Calu3 (cell line): ENCODE results near the gene RNF123. TPM values are rescaled to one million over a fixed set of nuclear protein-coding genes. Genes with fewer than 3 reads are reported as not detected.

Source experiments
- BruUV-seq: library from RNA; stranded (reverse); fragments of 400-500 nt; replicated peaks from 2 replicates; lab custom pipeline; 2021; lab: Mats Ljungman, UMichigan
- CTCF ChIA-PET: fragments of 300-600 bp; sonication (Branson Sonifier 250); formaldehyde crosslinking; loops from one replicate; lab custom pipeline; 2022; ENCODE audit warnings: antibody characterized with exemption; lab: Charles Lee
- DNase-seq: peaks from one replicate; pipeline ENCODE4 v3.0.0; 2022
- H3K27ac Mint-ChIP-seq: one replicate; pipeline ENCODE4 v1.8.0; 2022; ENCODE audit warnings: mixed read lengths; ENCODE audit not compliant: unreplicated experiment
- H3K27me3 Mint-ChIP-seq: one replicate; pipeline ENCODE4 v1.8.0; 2022; ENCODE audit warnings: mixed read lengths; ENCODE audit not compliant: unreplicated experiment
- H3K36me3 Mint-ChIP-seq: one replicate; pipeline ENCODE4 v1.8.0; 2022; ENCODE audit warnings: mild to moderate bottlenecking, moderate library complexity, mixed read lengths; ENCODE audit not compliant: insufficient read depth, unreplicated experiment
- H3K4me1 Mint-ChIP-seq: one replicate; pipeline ENCODE4 v1.8.0; 2022; ENCODE audit warnings: mild to moderate bottlenecking, low read depth, mixed read lengths; ENCODE audit not compliant: unreplicated experiment
- H3K4me3 Mint-ChIP-seq: one replicate; pipeline ENCODE4 v1.8.0; 2022; ENCODE audit warnings: mild to moderate bottlenecking, low read depth, moderate library complexity, mixed read lengths; ENCODE audit not compliant: unreplicated experiment
- H3K9me3 Mint-ChIP-seq: one replicate; pipeline ENCODE4 v1.8.0; 2022; ENCODE audit warnings: low read depth, mixed read lengths; ENCODE audit not compliant: unreplicated experiment
- intact Hi-C: fragments of 100-400 bp; cut with micrococcal nuclease; formaldehyde crosslinking; loops from one replicate; pipeline ENCODE4 v1.10.0; 2022; ENCODE audit not compliant: unreplicated experiment
- total RNA-seq: library from RNA; stranded (reverse); gene quantifications from 2 replicates; pipeline ENCODE4 v1.2.3, GENCODE V29; 2022
- TF ChIP-seq, protein P1 (sequence below): fragments of 200-600 bp; IDR thresholded peaks from one replicate; pipeline ENCODE4 v1.8.0; 2022; ENCODE audit warnings: antibody characterized with exemption; ENCODE audit not compliant: unreplicated experiment

Gene RNF123
- total RNA-seq, 1 experiment from 2014 or later = 52.5 TPM

DNA sequence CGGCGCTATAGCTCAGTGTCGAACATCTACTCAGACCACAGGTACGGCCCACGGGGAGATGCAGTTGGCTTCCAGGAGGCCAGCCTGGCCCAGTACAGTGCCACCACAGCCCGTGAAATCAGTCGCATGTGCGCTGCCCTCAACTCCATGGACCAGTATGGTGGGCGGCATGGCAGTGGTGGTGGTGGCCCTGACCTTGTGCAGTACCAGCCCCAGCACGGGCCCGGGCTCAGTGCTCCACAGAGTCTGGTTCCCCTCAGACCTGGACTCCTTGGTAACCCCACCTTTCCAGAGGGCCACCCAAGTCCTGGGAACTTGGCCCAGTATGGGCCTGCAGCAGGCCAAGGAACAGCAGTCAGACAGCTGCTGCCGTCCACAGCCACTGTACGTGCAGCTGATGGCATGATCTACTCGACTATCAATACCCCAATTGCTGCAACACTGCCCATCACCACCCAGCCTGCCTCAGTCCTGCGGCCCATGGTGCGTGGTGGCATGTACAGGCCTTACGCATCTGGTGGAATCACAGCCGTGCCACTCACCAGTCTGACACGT is 33.5 kb upstream of the RNF123 start:
- no TSS peak for BruUV-seq
- Mint-ChIP-seq H3K4me3 (no peak overlapping the region), H3K4me1 (no peaks in the 10 kb centered on the region), H3K27ac (no peak overlapping the region), H3K9me3 (no peaks in the 10 kb centered on the region), H3K36me3 (peaks cover 5% of the 10 kb centered on the region), H3K27me3 (peaks cover 27% of the 10 kb centered on the region)
- intact Hi-C loops = no loop called here
- TF ChIP-seq, protein P1, sequence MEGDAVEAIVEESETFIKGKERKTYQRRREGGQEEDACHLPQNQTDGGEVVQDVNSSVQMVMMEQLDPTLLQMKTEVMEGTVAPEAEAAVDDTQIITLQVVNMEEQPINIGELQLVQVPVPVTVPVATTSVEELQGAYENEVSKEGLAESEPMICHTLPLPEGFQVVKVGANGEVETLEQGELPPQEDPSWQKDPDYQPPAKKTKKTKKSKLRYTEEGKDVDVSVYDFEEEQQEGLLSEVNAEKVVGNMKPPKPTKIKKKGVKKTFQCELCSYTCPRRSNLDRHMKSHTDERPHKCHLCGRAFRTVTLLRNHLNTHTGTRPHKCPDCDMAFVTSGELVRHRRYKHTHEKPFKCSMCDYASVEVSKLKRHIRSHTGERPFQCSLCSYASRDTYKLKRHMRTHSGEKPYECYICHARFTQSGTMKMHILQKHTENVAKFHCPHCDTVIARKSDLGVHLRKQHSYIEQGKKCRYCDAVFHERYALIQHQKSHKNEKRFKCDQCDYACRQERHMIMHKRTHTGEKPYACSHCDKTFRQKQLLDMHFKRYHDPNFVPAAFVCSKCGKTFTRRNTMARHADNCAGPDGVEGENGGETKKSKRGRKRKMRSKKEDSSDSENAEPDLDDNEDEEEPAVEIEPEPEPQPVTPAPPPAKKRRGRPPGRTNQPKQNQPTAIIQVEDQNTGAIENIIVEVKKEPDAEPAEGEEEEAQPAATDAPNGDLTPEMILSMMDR = no peak
- CTCF ChIA-PET = no interaction called here
- DNase-seq = no peak

DNA sequence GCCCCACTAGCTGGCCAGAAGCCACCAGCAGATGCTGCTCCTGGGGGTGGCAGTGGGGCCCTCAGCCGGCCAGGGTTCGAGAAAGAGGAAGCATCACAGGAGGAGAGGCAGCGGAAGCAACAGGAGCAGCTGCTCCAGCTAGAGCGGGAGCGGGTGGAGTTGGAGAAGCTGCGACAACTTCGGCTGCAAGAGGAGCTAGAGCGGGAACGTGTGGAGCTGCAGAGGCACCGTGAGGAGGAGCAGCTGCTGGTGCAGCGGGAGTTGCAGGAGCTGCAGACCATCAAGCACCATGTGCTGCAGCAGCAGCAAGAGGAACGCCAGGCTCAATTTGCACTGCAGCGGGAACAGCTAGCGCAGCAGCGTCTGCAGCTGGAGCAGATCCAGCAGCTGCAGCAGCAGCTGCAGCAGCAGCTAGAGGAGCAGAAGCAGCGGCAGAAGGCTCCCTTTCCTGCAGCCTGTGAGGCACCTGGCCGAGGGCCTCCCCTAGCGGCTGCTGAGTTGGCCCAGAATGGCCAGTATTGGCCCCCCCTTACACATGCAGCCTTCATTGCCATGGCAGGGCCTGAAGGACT is 32.7 kb upstream of the RNF123 start:
- no TSS peak for BruUV-seq
- Mint-ChIP-seq H3K36me3 (peaks cover 5% of the 10 kb centered on the region), H3K27ac (no peak overlapping the region), H3K9me3 (no peaks in the 10 kb centered on the region), H3K4me3 (no peak overlapping the region), H3K27me3 (peaks cover 27% of the 10 kb centered on the region), H3K4me1 (no peaks in the 10 kb centered on the region)
- no peak for DNase-seq
- CTCF ChIA-PET = no interaction called here
- TF ChIP-seq, protein P1 = no peak
- intact Hi-C loops = no loop called here

DNA sequence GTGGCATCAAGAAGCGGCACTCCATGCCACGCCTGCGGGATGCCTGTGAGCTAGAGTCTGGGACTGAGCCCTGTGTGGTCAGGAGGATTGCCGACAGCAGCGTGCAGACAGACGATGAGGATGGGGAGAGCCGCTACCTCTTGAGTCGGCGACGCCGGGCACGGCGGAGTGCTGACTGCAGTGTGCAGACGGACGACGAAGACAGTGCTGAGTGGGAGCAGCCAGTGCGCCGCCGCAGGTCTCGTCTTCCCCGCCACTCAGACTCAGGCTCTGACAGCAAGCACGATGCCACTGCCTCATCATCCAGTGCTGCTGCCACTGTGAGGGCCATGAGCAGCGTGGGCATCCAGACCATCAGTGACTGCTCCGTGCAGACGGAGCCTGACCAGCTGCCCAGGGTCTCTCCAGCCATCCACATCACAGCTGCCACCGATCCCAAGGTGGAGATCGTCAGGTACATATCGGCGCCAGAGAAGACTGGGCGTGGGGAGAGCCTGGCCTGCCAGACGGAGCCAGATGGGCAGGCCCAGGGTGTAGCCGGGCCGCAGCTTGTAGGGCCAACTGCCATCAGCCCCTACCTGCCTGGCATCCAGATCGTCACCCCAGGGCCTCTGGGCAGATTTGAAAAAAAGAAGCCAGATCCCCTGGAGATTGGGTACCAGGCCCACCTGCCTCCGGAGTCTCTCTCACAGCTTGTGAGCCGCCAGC is 32.0 kb upstream of the RNF123 start:
- H3K9me3 Mint-ChIP-seq = no peaks in the 10 kb centered on the region
- no peak overlapping the region for H3K4me3 Mint-ChIP-seq
- H3K27ac Mint-ChIP-seq = no peak overlapping the region
- peaks cover 27% of the 10 kb centered on the region for H3K27me3 Mint-ChIP-seq
- no TSS peak for BruUV-seq
- intact Hi-C loops = no loop called here
- H3K4me1 Mint-ChIP-seq = no peaks in the 10 kb centered on the region
- peaks cover 10% of the 10 kb centered on the region for H3K36me3 Mint-ChIP-seq
- TF ChIP-seq, protein P1 = no peak
- CTCF ChIA-PET = no interaction called here
- no peak for DNase-seq

DNA sequence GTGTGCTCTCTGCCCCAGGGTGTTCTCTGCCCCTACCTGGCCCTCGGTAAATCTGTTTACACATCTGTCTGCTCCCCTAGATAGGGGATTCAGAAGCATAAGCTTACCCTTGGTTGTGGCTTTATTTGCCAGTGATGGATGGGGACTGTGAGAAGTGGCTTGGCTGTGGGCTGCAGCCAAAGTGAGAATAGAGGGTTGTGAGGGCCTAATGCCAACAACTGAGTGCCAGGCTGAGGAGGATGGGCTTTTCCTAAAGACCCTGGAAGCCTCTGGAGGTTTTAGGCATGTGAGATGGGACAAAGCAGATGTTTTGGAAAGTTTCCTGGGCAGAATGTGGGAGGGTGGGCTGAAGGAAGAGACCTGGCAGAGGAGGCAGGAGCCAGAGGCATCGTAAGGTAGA is 30.6 kb upstream of the RNF123 start:
- no peak for DNase-seq
- intact Hi-C loops = no loop called here
- no peaks in the 10 kb centered on the region for H3K4me1 Mint-ChIP-seq
- TF ChIP-seq, protein P1 = no peak
- CTCF ChIA-PET = no interaction called here
- no peaks in the 10 kb centered on the region for H3K9me3 Mint-ChIP-seq
- peaks cover 27% of the 10 kb centered on the region for H3K27me3 Mint-ChIP-seq
- H3K4me3 Mint-ChIP-seq = no peak overlapping the region
- H3K27ac Mint-ChIP-seq = no peak overlapping the region
- peaks cover 10% of the 10 kb centered on the region for H3K36me3 Mint-ChIP-seq
- BruUV-seq = no TSS peak
